Mesenchymal stem cell (in vitro differentiated cells and primary cell): ENCODE results near the gene SLC4A11.

Experiments used
- DNase-seq: peaks from one replicate; pipeline ENCODE4 v3.0.0-alpha.2; 2013
- H2AFZ ChIP-seq: one replicate; pipeline ENCODE4 v1.6.1; 2013; ENCODE audit warnings: low read depth, mild to moderate bottlenecking, control low read depth, inconsistent platforms, low read length, moderate library complexity
- H2AK5ac ChIP-seq: 2 replicates; pipeline ENCODE4 v1.6.1; 2013; ENCODE audit warnings: low read length, moderate library complexity, mild to moderate bottlenecking, inconsistent platforms; ENCODE audit not compliant: severe bottlenecking
- H2BK120ac ChIP-seq: one replicate; pipeline ENCODE4 v1.6.1; 2013; ENCODE audit warnings: low read depth, mild to moderate bottlenecking, inconsistent platforms, low read length, moderate library complexity
- H2BK12ac ChIP-seq, 2 experiments: one replicate each; pipeline ENCODE4 v1.6.1; 2013; ENCODE audit warnings: inconsistent platforms in 2 of 2, low read length in 2 of 2, mild to moderate bottlenecking in 2 of 2, moderate library complexity in 2 of 2, control low read depth in 1 of 2
- H2BK15ac ChIP-seq: one replicate; pipeline ENCODE4 v1.6.1; 2013; ENCODE audit warnings: mild to moderate bottlenecking, low read depth, inconsistent platforms; ENCODE audit not compliant: poor library complexity, severe bottlenecking
- H2BK5ac ChIP-seq: 2 replicates; pipeline ENCODE4 v1.6.1; 2013; ENCODE audit warnings: low read depth, mild to moderate bottlenecking, low read length, control low read depth, inconsistent platforms; ENCODE audit not compliant: poor library complexity, severe bottlenecking
- H3K14ac ChIP-seq, 2 experiments: one replicate each; pipeline ENCODE4 v1.6.1; 2013; ENCODE audit warnings: inconsistent platforms in 2 of 2, low read length in 2 of 2, control low read depth in 1 of 2, mild to moderate bottlenecking in 1 of 2, moderate library complexity in 1 of 2
- H3K18ac ChIP-seq, 2 experiments: one replicate each; pipeline ENCODE4 v1.6.1; 2013; ENCODE audit warnings: inconsistent platforms in 2 of 2, low read length in 2 of 2, control low read depth in 1 of 2, low read depth in 1 of 2, mild to moderate bottlenecking in 1 of 2
- H3K23ac ChIP-seq, 2 experiments: one replicate each; pipeline ENCODE4 v1.6.1; 2013; ENCODE audit warnings: inconsistent platforms in 2 of 2, low read length in 2 of 2, mild to moderate bottlenecking in 2 of 2, moderate library complexity in 2 of 2, control low read depth in 1 of 2
- H3K27ac ChIP-seq: 2 replicates; pipeline ENCODE4 v1.5.1; 2013; ENCODE audit warnings: mild to moderate bottlenecking, moderate library complexity, low read length, control low read depth, inconsistent platforms; ENCODE audit not compliant: poor library complexity, severe bottlenecking
- H3K27me3 ChIP-seq, 2 experiments: 2 replicates each; pipeline versions ENCODE4 v1.6.1 to v1.7.0; 2013; ENCODE audit warnings: low read length in 2 of 2, mild to moderate bottlenecking in 2 of 2, moderate library complexity in 2 of 2, control low read depth in 1 of 2, inconsistent platforms in 1 of 2; ENCODE audit not compliant: control insufficient read depth in 1 of 2, insufficient read depth in 1 of 2
- H3K36me3 ChIP-seq, 2 experiments: 2 replicates each; pipeline versions ENCODE4 v1.6.1 to v1.7.0; 2013; ENCODE audit warnings: low read length in 2 of 2, control low read depth in 1 of 2, inconsistent platforms in 1 of 2, low read depth in 1 of 2, mild to moderate bottlenecking in 1 of 2; ENCODE audit not compliant: insufficient read depth in 2 of 2, control insufficient read depth in 1 of 2
- H3K4ac ChIP-seq, 2 experiments: one replicate each; pipeline ENCODE4 v1.6.1; 2013; ENCODE audit warnings: inconsistent platforms in 2 of 2, low read length in 2 of 2, mild to moderate bottlenecking in 2 of 2, moderate library complexity in 2 of 2, control low read depth in 1 of 2, low read depth in 1 of 2
- H3K4me1 ChIP-seq: 2 replicates; pipeline ENCODE4 v1.6.1; 2013; ENCODE audit warnings: low read depth, low read length, control low read depth; ENCODE audit not compliant: control insufficient read depth, insufficient read depth
- H3K4me2 ChIP-seq: 2 replicates; pipeline ENCODE4 v1.6.1; 2013; ENCODE audit warnings: low read length, mild to moderate bottlenecking, inconsistent platforms; ENCODE audit not compliant: poor library complexity, severe bottlenecking
- H3K4me3 ChIP-seq, 2 experiments: 2 replicates each; pipeline versions ENCODE4 v1.5.1 to v1.7.0; 2013; ENCODE audit warnings: low read length in 2 of 2, mild to moderate bottlenecking in 2 of 2, control low read depth in 1 of 2, low read depth in 1 of 2; ENCODE audit not compliant: insufficient read depth in 1 of 2
- H3K79me1 ChIP-seq: replicated peaks from 2 replicates; pipeline ENCODE4 v1.6.1; 2013; ENCODE audit warnings: mild to moderate bottlenecking, control low read depth, low read length, inconsistent platforms; ENCODE audit not compliant: poor library complexity, severe bottlenecking
- H3K9ac ChIP-seq: 2 replicates; pipeline ENCODE4 v1.7.0; 2013; ENCODE audit warnings: mild to moderate bottlenecking, low read length, moderate library complexity
- H3K9me3 ChIP-seq: 2 replicates; pipeline ENCODE4 v1.7.0; 2013; ENCODE audit warnings: mild to moderate bottlenecking, low read length; ENCODE audit not compliant: control insufficient read depth
- H4K8ac ChIP-seq: one replicate; pipeline ENCODE4 v1.6.1; 2013; ENCODE audit warnings: inconsistent platforms, mild to moderate bottlenecking, low read length, moderate library complexity
- H4K91ac ChIP-seq: one replicate; pipeline ENCODE4 v1.6.1; 2013; ENCODE audit warnings: mild to moderate bottlenecking, low read length, inconsistent platforms
- WGBS: methylation state at CpG from one replicate; pipeline ENCODE4 v1.1.7; 2013; ENCODE audit warnings: mixed read lengths; 5-methylcytosine and 5-hydroxymethylcytosine counted together

Gene SLC4A11

DNA sequence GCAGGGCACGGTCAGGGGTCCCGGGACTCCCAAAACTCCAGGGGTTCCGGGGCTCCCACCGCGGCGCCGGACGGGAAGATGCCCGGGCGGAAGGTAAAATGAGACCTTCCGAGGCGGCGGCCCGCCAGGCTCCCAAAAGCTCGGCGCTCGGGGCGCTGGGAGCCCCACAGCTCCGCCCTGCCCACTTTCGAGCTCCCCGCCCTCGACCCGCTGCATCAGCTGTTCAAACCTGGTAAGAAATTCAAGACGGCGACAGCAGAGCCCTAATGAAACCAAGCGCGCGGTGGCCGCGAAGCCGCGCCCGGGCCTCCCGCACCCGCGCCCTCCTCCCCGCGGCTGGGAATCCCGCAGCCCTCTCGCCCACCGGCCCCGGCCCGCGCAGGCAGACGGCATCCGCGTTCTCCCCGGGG lies 369 bp downstream of the SLC4A11 start:
- H3K9ac ChIP-seq: peak overlapping the region; percentile 83
- no peak overlapping the region for H2BK5ac ChIP-seq
- no peak overlapping the region for H3K23ac ChIP-seq
- H2BK15ac ChIP-seq: no peak overlapping the region
- peaks cover 0 to 6% of the 10 kb centered on the region in 2 experiments for H3K36me3 ChIP-seq
- H3K79me1 ChIP-seq: no peaks in the 10 kb centered on the region
- H2AK5ac ChIP-seq: no peak overlapping the region
- H4K8ac ChIP-seq: peak overlapping the region; percentile 20
- H2BK120ac ChIP-seq: no peak overlapping the region
- peaks cover 29 to 75% of the 10 kb centered on the region in 2 experiments for H3K27me3 ChIP-seq
- no peaks in the 10 kb centered on the region for H3K9me3 ChIP-seq
- WGBS: under 1% methylated on average over 46 of the region's 48 CpGs
- no peak overlapping the region for H3K27ac ChIP-seq
- H3K4me1 ChIP-seq: peaks cover 26% of the 10 kb centered on the region
- DNase-seq: peak; percentile 38
- no peak overlapping the region for H4K91ac ChIP-seq
- no peak overlapping the region for H3K14ac ChIP-seq
- peak overlapping the region; percentile 17 to 77 for H3K18ac ChIP-seq
- H2AFZ ChIP-seq: peak overlapping the region; percentile 72
- H3K4me3 ChIP-seq: peak overlapping the region; percentile 81
- H3K4me2 ChIP-seq: peak overlapping the region; percentile 94
- no peak overlapping the region for H2BK12ac ChIP-seq
- no peak overlapping the region for H3K4ac ChIP-seq

DNA sequence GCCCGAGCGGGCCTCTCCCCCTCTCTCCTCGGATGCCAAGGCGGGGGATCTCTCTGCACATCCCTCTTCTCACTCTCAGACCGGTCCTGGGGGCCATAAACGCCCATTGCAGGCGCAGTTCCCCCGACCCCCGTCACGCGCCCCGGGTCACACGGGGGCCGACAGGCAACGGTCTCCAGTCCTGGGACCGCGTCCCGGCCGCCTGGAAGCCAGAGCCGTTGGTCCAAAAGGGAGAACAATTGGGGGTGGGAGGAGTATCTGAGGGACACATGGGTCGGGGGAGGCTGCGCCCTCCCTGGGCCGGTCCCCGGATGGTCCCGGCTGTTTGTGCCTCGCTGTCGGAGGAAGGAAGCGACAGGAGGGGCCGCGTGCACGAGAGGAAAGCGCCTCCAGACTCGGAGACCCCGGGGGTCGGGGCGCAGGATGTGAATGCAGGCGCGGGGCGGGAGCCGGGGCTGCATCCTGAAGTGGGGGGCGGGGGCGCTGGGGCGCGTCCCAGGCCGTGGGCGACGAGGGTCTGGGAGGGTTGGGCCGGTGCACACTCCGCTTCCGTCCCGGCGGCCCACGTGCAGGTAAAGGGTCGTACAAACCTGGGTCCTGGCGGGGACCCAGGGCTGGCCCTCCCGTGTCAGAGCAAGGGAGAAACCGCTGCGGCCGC lies 903 bp downstream of the SLC4A11 start:
- DNase-seq: no peak
- H2BK12ac ChIP-seq: no peak overlapping the region
- H2BK120ac ChIP-seq: no peak overlapping the region
- no peak overlapping the region for H3K18ac ChIP-seq
- H3K9ac ChIP-seq: peak overlapping the region; percentile 83
- peak overlapping the region; percentile 81 for H3K4me3 ChIP-seq
- peaks cover 0 to 9% of the 10 kb centered on the region in 2 experiments for H3K36me3 ChIP-seq
- peak overlapping the region; percentile 94 for H3K4me2 ChIP-seq
- no peak overlapping the region for H4K8ac ChIP-seq
- no peaks in the 10 kb centered on the region for H3K9me3 ChIP-seq
- no peak overlapping the region for H4K91ac ChIP-seq
- peak overlapping the region in 1 of 2 experiments; percentile 18 for H3K23ac ChIP-seq
- peaks cover 26% of the 10 kb centered on the region for H3K4me1 ChIP-seq
- H3K14ac ChIP-seq: no peak overlapping the region
- H3K4ac ChIP-seq: no peak overlapping the region
- WGBS: 3% methylated on average over 56 of the region's 59 CpGs
- peaks cover 29 to 72% of the 10 kb centered on the region in 2 experiments for H3K27me3 ChIP-seq
- no peak overlapping the region for H2BK5ac ChIP-seq
- H3K79me1 ChIP-seq: no peaks in the 10 kb centered on the region
- no peak overlapping the region for H2BK15ac ChIP-seq
- H2AK5ac ChIP-seq: no peak overlapping the region
- H2AFZ ChIP-seq: no peak overlapping the region
- no peak overlapping the region for H3K27ac ChIP-seq

DNA sequence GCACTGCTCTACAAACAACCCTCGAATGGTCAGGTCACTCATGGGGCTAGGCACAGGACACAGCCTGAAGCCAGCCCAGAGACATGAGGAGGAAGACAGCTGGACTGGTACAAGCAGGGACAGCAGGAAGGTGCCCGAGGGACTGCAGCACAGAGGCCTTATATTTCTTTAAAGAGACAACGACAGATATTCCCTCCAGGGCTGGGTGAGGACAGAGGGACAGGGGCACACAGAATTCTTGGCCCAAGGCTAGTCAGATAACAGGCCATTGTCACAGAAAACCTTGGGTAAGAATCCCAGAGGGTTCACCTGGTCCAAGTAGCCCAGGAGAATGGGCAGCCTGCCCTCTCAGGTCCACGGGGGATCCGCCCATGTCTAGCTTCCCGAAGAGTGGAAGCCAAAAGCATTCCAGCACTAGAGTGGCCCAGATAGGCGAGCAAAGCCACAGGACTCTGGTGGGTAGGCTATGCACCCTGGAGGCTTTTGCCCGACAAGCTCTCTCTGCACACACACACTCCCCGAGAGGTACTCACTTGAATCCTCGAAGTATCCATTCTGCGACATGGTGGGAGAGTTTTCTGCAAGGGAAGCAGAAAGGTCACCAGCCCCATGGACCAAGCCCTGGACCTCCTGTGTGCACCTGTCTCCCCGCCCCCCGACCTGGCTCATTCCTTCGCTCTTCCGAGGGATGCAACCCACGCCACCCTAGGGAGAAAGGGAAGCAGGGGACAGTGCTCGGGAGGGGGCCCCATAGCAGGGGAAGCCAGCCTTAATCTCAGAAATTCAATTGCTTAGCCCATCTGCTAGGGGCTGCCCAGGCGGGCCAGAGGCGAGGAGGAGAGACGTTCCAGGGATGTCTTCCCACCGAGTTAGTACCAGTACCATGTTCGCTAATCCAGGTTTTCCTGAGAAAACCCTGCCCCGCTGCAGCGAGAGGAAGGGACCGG lies 1.7 kb downstream of the SLC4A11 start:
- no peak overlapping the region for H4K8ac ChIP-seq
- peaks cover 29 to 74% of the 10 kb centered on the region in 2 experiments for H3K27me3 ChIP-seq
- H3K23ac ChIP-seq: no peak overlapping the region
- no peak overlapping the region for H2AFZ ChIP-seq
- H3K4ac ChIP-seq: no peak overlapping the region
- H3K9me3 ChIP-seq: no peaks in the 10 kb centered on the region
- no peak overlapping the region for H2BK15ac ChIP-seq
- no peak overlapping the region for H3K18ac ChIP-seq
- 61% methylated on average over 24 of the region's 25 CpGs for WGBS
- no peak overlapping the region for H3K14ac ChIP-seq
- H3K4me1 ChIP-seq: peaks cover 26% of the 10 kb centered on the region
- peaks cover 0 to 9% of the 10 kb centered on the region in 2 experiments for H3K36me3 ChIP-seq
- H2BK120ac ChIP-seq: no peak overlapping the region
- no peak overlapping the region for H2BK5ac ChIP-seq
- H3K79me1 ChIP-seq: no peaks in the 10 kb centered on the region
- peak overlapping the region; percentile 94 for H3K4me2 ChIP-seq
- H3K27ac ChIP-seq: no peak overlapping the region
- no peak overlapping the region for H3K9ac ChIP-seq
- H3K4me3 ChIP-seq: peak overlapping the region in 1 of 2 experiments; percentile 81
- H2AK5ac ChIP-seq: no peak overlapping the region
- DNase-seq: no peak
- no peak overlapping the region for H4K91ac ChIP-seq
- no peak overlapping the region for H2BK12ac ChIP-seq
